OCI-LY7 (cell line): ENCODE results near the gene NGF.

Source experiments
- CTCF ChIP-seq: fragments of 200-600 bp; sonication (generic); conservative IDR thresholded peaks from 2 replicates; pipeline ENCODE4 v1.5.1; 2014; ENCODE audit warnings: mild to moderate bottlenecking, antibody characterized with exemption, low read length, moderate library complexity, mixed read lengths
- EZH2phosphoT487 ChIP-seq: fragments of 200-600 bp; sonication (generic); IDR thresholded peaks from 2 replicates; pipeline ENCODE4 v1.6.1; 2018; ENCODE audit warnings: low read depth, borderline replicate concordance, mild to moderate bottlenecking, mixed run types, antibody characterized with exemption, low read length, moderate library complexity, mixed read lengths

GRCh38 chr1:115293899-115294298 is 44.1 kb downstream of the NGF start:
- no peak for TF ChIP-seq CTCF
- no peak for TF ChIP-seq EZH2phosphoT487
